IMR-90 (cell line): ENCODE results near the gene LAMC3. TPM values are rescaled to one million over a fixed set of nuclear protein-coding genes. Genes with fewer than 3 reads are reported as not detected.

Source experiments
- ATAC-seq: fragments of 200-7000 bp; cut with Tn5 transposase; 2 replicates; pipeline ENCODE4 v1.9.1; 2020; ENCODE audit warnings: low read depth, mild to moderate bottlenecking, moderate library complexity
- BruUV-seq: library from RNA; stranded (reverse); fragments of 400-500 nt; replicated peaks from 2 replicates; lab custom pipeline; 2021; lab: Mats Ljungman, UMichigan
- CTCF ChIA-PET: fragments of 300-600 bp; formaldehyde crosslinking; extraction: SDS; loops from one replicate; lab custom pipeline; 2021; ENCODE audit warnings: antibody characterized with exemption; lab: Yijun Ruan, JAX
- POLR2A ChIA-PET: fragments of 300-600 bp; sonication (Branson Sonifier 250); formaldehyde crosslinking; loops from one replicate; lab custom pipeline; 2022; ENCODE audit warnings: antibody characterized with exemption; ENCODE audit not compliant: unreplicated experiment; lab: Charles Lee
- DNase-seq: peaks from one replicate; pipeline ENCODE4 v3.0.0; 2013
- H2AFZ ChIP-seq: replicated peaks from 2 replicates; pipeline ENCODE3; 2013; ENCODE audit warnings: low read length, mild to moderate bottlenecking; ENCODE audit not compliant: poor library complexity
- H2AK5ac ChIP-seq: 2 replicates; pipeline ENCODE4 v1.6.1; 2013; ENCODE audit warnings: low read depth, low read length, inconsistent platforms
- H2AK9ac ChIP-seq: replicated peaks from 2 replicates; pipeline ENCODE3; 2013; ENCODE audit warnings: mild to moderate bottlenecking, low read depth, low read length, moderate library complexity; ENCODE audit not compliant: poor library complexity
- H2BK120ac ChIP-seq: 2 replicates; pipeline ENCODE4 v1.6.1; 2013; ENCODE audit warnings: low read depth, low read length, inconsistent platforms
- H2BK15ac ChIP-seq: 3 replicates; pipeline ENCODE4 v1.6.1; 2013; ENCODE audit warnings: low read depth, low read length, inconsistent platforms
- H2BK20ac ChIP-seq: 2 replicates; pipeline ENCODE4 v1.6.1; 2013; ENCODE audit warnings: low read depth, mild to moderate bottlenecking, inconsistent platforms, low read length, moderate library complexity
- H2BK5ac ChIP-seq: 2 replicates; pipeline ENCODE4 v1.6.1; 2013; ENCODE audit warnings: mild to moderate bottlenecking, low read depth, low read length, inconsistent platforms; ENCODE audit not compliant: poor library complexity, severe bottlenecking
- H3K14ac ChIP-seq: replicated peaks from 2 replicates; pipeline ENCODE4 v1.6.1; 2013; ENCODE audit warnings: low read depth, low read length, inconsistent platforms
- H3K18ac ChIP-seq: 2 replicates; pipeline ENCODE4 v1.6.1; 2013; ENCODE audit warnings: low read depth, low read length, control low read depth
- H3K23ac ChIP-seq: 2 replicates; pipeline ENCODE4 v1.6.1; 2013; ENCODE audit warnings: low read depth, low read length, inconsistent platforms
- H3K27ac ChIP-seq: 2 replicates; pipeline ENCODE4 v1.5.1; 2013; ENCODE audit warnings: mild to moderate bottlenecking, control low read depth, low read length; ENCODE audit not compliant: insufficient read depth
- H3K27me3 ChIP-seq: 2 replicates; pipeline ENCODE4 v1.6.1; 2013; ENCODE audit warnings: low read length; ENCODE audit not compliant: control insufficient read depth, insufficient read depth
- H3K36me3 ChIP-seq: 2 replicates; pipeline ENCODE4 v1.6.1; 2013; ENCODE audit warnings: low read length, mixed read lengths; ENCODE audit not compliant: control insufficient read depth, insufficient read depth
- H3K4ac ChIP-seq: 2 replicates; pipeline ENCODE4 v1.6.1; 2013; ENCODE audit warnings: low read depth, low read length, inconsistent platforms
- H3K4me1 ChIP-seq: 2 replicates; pipeline ENCODE4 v1.6.1; 2013; ENCODE audit warnings: low read length, mixed read lengths; ENCODE audit not compliant: control insufficient read depth, insufficient read depth
- H3K4me2 ChIP-seq: 2 replicates; pipeline ENCODE4 v1.6.1; 2013; ENCODE audit warnings: low read depth, mild to moderate bottlenecking, control low read depth, low read length, moderate library complexity
- H3K4me3 ChIP-seq: 2 replicates; pipeline ENCODE4 v1.5.1; 2013; ENCODE audit warnings: low read depth, mild to moderate bottlenecking, control low read depth, low read length, moderate library complexity; ENCODE audit not compliant: insufficient read depth
- H3K56ac ChIP-seq: 2 replicates; pipeline ENCODE4 v1.6.1; 2013; ENCODE audit warnings: low read length, inconsistent platforms; ENCODE audit not compliant: insufficient read depth; ENCODE audit errors: extremely low read depth
- H3K79me1 ChIP-seq, 2 experiments: 2 replicates each; pipeline ENCODE4 v1.6.1; 2013; ENCODE audit warnings: low read length in 2 of 2, inconsistent platforms in 1 of 2, low read depth in 1 of 2
- H3K9ac ChIP-seq: 2 replicates; pipeline ENCODE4 v1.6.1; 2013; ENCODE audit warnings: low read depth, low read length, control low read depth
- H3K9me1 ChIP-seq: 2 replicates; pipeline ENCODE4 v1.6.1; 2013; ENCODE audit warnings: low read length, inconsistent platforms; ENCODE audit not compliant: insufficient read depth
- H3K9me3 ChIP-seq: 2 replicates; pipeline ENCODE4 v1.6.1; 2013; ENCODE audit warnings: low read length; ENCODE audit not compliant: control insufficient read depth, insufficient read depth
- H4K20me1 ChIP-seq: 2 replicates; pipeline ENCODE4 v1.6.1; 2013; ENCODE audit warnings: low read length, inconsistent platforms; ENCODE audit not compliant: insufficient read depth
- H4K5ac ChIP-seq: 2 replicates; pipeline ENCODE4 v1.6.1; 2013; ENCODE audit warnings: mild to moderate bottlenecking, low read depth, low read length, control low read depth
- H4K8ac ChIP-seq, 2 experiments: 2 replicates each; pipeline ENCODE4 v1.6.1; 2013; ENCODE audit warnings: low read depth in 2 of 2, low read length in 2 of 2, control low read depth in 1 of 2, inconsistent platforms in 1 of 2
- H4K91ac ChIP-seq: 2 replicates; pipeline ENCODE4 v1.6.1; 2013; ENCODE audit warnings: low read depth, low read length, inconsistent platforms; ENCODE audit not compliant: insufficient read depth
- BHLHE40 ChIP-seq: fragments of 150-350 bp; IDR thresholded peaks from 2 replicates; pipeline ENCODE4 v1.6.1; 2016; ENCODE audit warnings: mild to moderate bottlenecking, low read depth, low read length
- CEBPB ChIP-seq: IDR thresholded peaks from 2 replicates; pipeline ENCODE4 v1.6.1; 2012; ENCODE audit warnings: low read depth, low read length, improper control_type of control experiment
- CHD1 ChIP-seq: IDR thresholded peaks from 2 replicates; pipeline ENCODE4 v1.6.1; 2012; ENCODE audit warnings: low read depth, low read length, improper control_type of control experiment
- CTCF ChIP-seq: conservative IDR thresholded peaks from 2 replicates; pipeline ENCODE4 v1.5.1; 2012; ENCODE audit warnings: mild to moderate bottlenecking, low read depth, low read length, improper control_type of control experiment
- ELK1 ChIP-seq: fragments of 150-350 bp; IDR thresholded peaks from 2 replicates; pipeline ENCODE4 v1.6.1; 2016; ENCODE audit warnings: low read depth, mild to moderate bottlenecking, low read length, moderate library complexity, borderline replicate concordance
- FOS ChIP-seq: fragments of 150-350 bp; IDR thresholded peaks from 2 replicates; pipeline ENCODE4 v1.6.1; 2016; ENCODE audit warnings: low read depth, low read length
- MAFK ChIP-seq: IDR thresholded peaks from 2 replicates; pipeline ENCODE4 v1.6.1; 2012; ENCODE audit warnings: low read depth, low read length, improper control_type of control experiment
- MAZ ChIP-seq: IDR thresholded peaks from 2 replicates; pipeline ENCODE4 v1.6.1; 2012; ENCODE audit warnings: low read depth, mild to moderate bottlenecking, low read length, improper control_type of control experiment, moderate library complexity, borderline replicate concordance
- MXI1 ChIP-seq: IDR thresholded peaks from 2 replicates; pipeline ENCODE4 v1.6.1; 2012; ENCODE audit warnings: low read depth, mild to moderate bottlenecking, low read length, moderate library complexity, borderline replicate concordance
- NFE2L2 ChIP-seq: fragments of 150-350 bp; IDR thresholded peaks from 2 replicates; pipeline ENCODE4 v1.6.1; 2016; ENCODE audit warnings: low read depth, mild to moderate bottlenecking, low read length
- POLR2A ChIP-seq: IDR thresholded peaks from 2 replicates; pipeline ENCODE4 v1.6.1; 2012; ENCODE audit warnings: mild to moderate bottlenecking, low read depth, low read length
- RAD21 ChIP-seq: IDR thresholded peaks from 2 replicates; pipeline ENCODE4 v1.6.1; 2012; ENCODE audit warnings: low read length, improper control_type of control experiment
- RCOR1 ChIP-seq: IDR thresholded peaks from 2 replicates; pipeline ENCODE4 v1.6.1; 2012; ENCODE audit warnings: mild to moderate bottlenecking, low read length, improper control_type of control experiment; ENCODE audit not compliant: insufficient replicate concordance
- RFX5 ChIP-seq: IDR thresholded peaks from 2 replicates; pipeline ENCODE4 v1.8.0; 2012; ENCODE audit warnings: low read depth, mild to moderate bottlenecking, low read length, moderate library complexity
- SMC3 ChIP-seq: fragments of 150-350 bp; IDR thresholded peaks from 2 replicates; pipeline ENCODE4 v1.6.1; 2016; ENCODE audit warnings: low read depth, mild to moderate bottlenecking, antibody characterized with exemption, low read length, moderate library complexity
- WGBS, 2 experiments: methylation state at CpG; one replicate each; pipeline versions ENCODE4 v1.1.5 to v1.1.7; 2013; ENCODE audit warnings: missing lambda C conversion rate in 2 of 2; ENCODE audit not compliant: insufficient read length in 1 of 2; ENCODE audit errors: extremely low coverage in 2 of 2; 5-methylcytosine and 5-hydroxymethylcytosine counted together
- dilution Hi-C: fragments of 300-500 bp; cut with HindIII; formaldehyde crosslinking; loops from one replicate; pipeline ENCODE4 v1.14.3; 2018; ENCODE audit warnings: low sequenced_read_pairs; ENCODE audit not compliant: unreplicated experiment
- in situ Hi-C: fragments of 300-500 bp; cut with MboI; formaldehyde crosslinking; loops from 3 replicates; pipeline ENCODE4 v1.14.3; 2019; ENCODE audit warnings: low sequenced_read_pairs, inconsistent platforms, mixed read lengths
- intact Hi-C: fragments of 100-400 bp; cut with micrococcal nuclease; formaldehyde crosslinking; loops from 2 replicates; pipeline ENCODE4 v1.10.0; 2022
- polyA plus RNA-seq, 3 experiments: library from polyadenylated mRNA; depleted of rRNA; stranded (reverse); fragments of >200 nt; gene quantifications; 2 replicates each; pipeline ENCODE4 v1.2.3, GENCODE V29; 2012; ENCODE audit warnings: low replicate concordance in 1 of 3
- total RNA-seq: library from RNA; depleted of rRNA; stranded (reverse); fragments of >200 nt; gene quantifications from 2 replicates; pipeline ENCODE4 v1.2.3, GENCODE V29; 2012
- TF ChIP-seq, protein P1 (sequence below): fragments of 150-350 bp; IDR thresholded peaks from 2 replicates; pipeline ENCODE4 v1.6.1; 2017; ENCODE audit warnings: mild to moderate bottlenecking, antibody characterized with exemption, low read length, low read depth

LAMC3 gene
- total and polyA plus RNA-seq, 2 of the 4 experiments (the other 2 are of a cell fraction), result not detected

DNA sequence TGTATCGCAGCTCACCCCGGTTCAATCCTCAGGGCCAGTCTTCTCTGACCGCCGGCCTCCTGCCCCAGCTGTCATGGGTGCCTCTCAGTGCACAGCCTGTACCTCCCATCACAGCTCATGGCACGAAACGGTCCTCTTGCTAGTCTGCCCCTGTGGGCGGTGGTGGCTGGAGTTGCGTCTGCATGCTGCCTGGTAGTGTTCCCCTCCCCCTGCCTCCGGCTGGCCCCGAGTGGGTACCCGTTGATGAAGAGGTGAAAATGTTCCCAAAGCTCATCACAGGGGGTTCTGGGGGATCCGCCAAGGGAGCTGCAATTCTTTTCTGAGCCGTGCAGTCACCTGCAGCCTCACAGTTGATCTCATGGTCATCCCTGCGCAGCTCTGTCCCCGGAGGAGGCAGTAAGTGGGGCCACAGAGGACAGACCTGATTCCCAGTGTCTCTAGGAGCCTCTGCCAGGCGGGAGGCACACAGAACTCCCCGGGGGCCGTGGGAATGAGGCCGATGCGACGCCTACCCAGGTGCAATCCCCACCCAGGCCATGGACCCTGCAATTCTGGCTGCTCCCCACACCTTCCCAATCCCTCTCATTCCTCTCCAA is 35.2 kb upstream of the LAMC3 start:
- Histone ChIP-seq H3K4me2 (no peak overlapping the region), H3K27me3 (peaks cover 48% of the 10 kb centered on the region), H3K4me3 (no peak overlapping the region), H3K18ac (no peak overlapping the region), H2BK15ac (no peak overlapping the region), H2BK120ac (no peak overlapping the region), H2AFZ (no peak overlapping the region), H4K8ac (no peak overlapping the region), H3K14ac (no peak overlapping the region), H3K23ac (no peak overlapping the region), H3K79me1 (no peaks in the 10 kb centered on the region), H2AK9ac (no peak overlapping the region), H3K4me1 (no peaks in the 10 kb centered on the region), H3K4ac (no peak overlapping the region), H3K27ac (no peak overlapping the region), H3K36me3 (no peaks in the 10 kb centered on the region), H3K9ac (no peak overlapping the region), H3K9me1 (no peaks in the 10 kb centered on the region), H2BK5ac (no peak overlapping the region), H4K91ac (no peak overlapping the region), H2AK5ac (no peak overlapping the region), H4K20me1 (no peaks in the 10 kb centered on the region), H4K5ac (no peak overlapping the region), H3K9me3 (no peaks in the 10 kb centered on the region), H2BK20ac (no peak overlapping the region), H3K56ac (no peak overlapping the region)
- CTCF ChIA-PET, result interaction anchor here (0.7 kb wide), 1 partner anchor 31 kb away, joined by 3 read pairs; no protein-coding TSS in a partner anchor
- POLR2A ChIA-PET, result no interaction called here
- dilution Hi-C loops (no loop called here), intact Hi-C loops (no loop called here), in situ Hi-C loops (no loop called here)
- ATAC-seq (no peak; the same call in 1 of the 2 replicates), DNase-seq (no peak)
- TF ChIP-seq RFX5 (no peak), RCOR1 (no peak), CTCF (no peak), RAD21 (no peak), BHLHE40 (no peak), MAFK (no peak), MAZ (no peak), CHD1 (no peak), FOS (no peak), NFE2L2 (no peak), ELK1 (no peak), SMC3 (no peak), CEBPB (no peak), POLR2A (no peak), MXI1 (no peak)
- TF ChIP-seq, protein P1, sequence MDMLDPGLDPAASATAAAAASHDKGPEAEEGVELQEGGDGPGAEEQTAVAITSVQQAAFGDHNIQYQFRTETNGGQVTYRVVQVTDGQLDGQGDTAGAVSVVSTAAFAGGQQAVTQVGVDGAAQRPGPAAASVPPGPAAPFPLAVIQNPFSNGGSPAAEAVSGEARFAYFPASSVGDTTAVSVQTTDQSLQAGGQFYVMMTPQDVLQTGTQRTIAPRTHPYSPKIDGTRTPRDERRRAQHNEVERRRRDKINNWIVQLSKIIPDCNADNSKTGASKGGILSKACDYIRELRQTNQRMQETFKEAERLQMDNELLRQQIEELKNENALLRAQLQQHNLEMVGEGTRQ, result no peak
- no TSS peak for BruUV-seq
- WGBS, 2 experiments, result 52% methylated on average over 10 of the region's 21 CpGs; no CpG with 5 or more reads in 1 of the 2 experiments
